Stimulated activated CD4-positive, alpha-beta T cell treated with anti-CD3 and anti-CD28 coated beads, TNF-alpha, amount 100 ng/mL, for 4 hours (primary cell): Measurements from ENCODE around the gene LACTBL1.
"Not testable (repeated sequence)": the region's sequence is repeated elsewhere in the genome, so short reads cannot be mapped to it uniquely, and the experiment has no call there.

ENCODE experiments used
- DNase-seq, 3 experiments: peaks; one replicate each; pipeline ENCODE4 v3.0.0-alpha.2; 2020; ENCODE audit warnings: low read depth in 3 of 3

Gene LACTBL1

GRCh38 chr1:22972760-22973159 lies at the start of gene LACTBL1:
Gene LACTBL1 (minus strand): TSS chr1:22972866. CDS start chr1:22972316, 550 bp downstream.
- no peak for DNase-seq

- DNase-seq, result no peak
These were observed 49.2 kb upstream of the LACTBL1 start for GRCh38 chr1:23021834-23022233.

DNA sequence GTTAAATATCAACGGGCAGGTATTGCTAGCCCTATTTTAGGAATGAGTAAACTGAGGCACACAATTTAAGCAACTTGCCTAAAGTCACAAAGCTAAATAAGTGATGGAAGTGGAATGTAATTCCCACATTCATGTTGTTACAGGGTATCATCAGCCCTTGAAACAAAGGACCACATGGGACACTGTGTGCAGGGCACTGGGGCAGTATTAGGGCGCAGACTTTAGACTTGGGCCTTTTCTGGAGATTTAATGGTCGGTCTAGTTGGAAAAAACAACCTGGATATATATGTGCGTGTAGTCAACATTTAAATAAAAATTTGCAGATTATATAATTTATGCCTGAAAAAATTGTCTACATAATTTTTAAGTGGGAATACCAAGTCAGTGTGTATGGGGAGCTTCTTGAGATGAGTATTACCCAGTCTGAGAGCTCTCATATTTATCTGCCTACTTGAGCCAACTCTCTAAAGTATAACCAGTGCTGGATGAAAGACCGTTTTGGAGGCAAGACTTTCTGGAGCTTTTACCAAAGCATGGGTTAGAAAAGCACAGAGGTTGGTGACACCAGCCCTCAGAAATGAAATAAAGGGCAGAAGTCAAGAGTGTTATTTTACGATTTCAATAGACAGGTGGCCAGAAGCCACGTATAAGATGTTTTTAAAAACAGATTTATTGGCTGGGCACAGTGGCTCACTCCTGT lies 48.2 kb upstream of the LACTBL1 start:
- no peak for DNase-seq

DNA sequence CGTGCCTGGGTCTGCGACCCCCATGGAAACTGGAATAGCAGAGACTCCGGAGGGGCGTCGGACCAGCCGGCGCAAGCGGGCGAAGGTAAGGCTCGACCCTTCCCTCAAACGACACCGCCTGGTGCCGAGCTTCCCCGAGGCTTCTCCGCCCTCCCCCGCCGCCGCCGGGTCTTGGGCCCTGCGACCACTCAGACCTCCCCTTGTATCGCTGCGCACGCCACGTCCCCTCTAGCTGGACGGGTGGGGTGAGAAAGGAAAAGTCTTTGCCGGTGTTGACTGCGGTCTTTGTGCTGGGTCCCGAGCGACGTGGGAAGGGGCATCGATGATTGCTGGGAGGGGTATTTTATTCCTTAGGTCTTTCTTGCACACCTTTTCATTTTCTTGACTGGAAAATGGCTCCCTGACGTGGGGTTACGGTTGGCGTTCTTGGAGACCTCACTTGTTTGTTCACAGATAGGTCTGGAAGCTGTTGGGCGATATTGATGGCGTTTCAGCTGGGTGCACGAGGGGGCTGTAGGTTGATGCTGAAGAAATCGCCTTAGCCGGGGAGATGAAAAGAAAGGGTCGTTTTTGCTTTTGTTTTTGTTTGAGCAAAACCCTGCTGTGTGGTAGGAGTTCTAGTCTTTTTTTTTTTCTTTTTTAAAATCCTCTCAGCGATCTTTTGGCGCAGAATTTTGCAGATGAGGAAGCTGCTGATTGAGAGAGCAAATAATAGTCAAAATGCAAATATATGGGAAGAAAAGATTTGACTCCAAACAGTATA lies 47.4 kb upstream of the LACTBL1 start:
- DNase-seq, result peak in 1 of 3 experiments; percentile 6

DNA sequence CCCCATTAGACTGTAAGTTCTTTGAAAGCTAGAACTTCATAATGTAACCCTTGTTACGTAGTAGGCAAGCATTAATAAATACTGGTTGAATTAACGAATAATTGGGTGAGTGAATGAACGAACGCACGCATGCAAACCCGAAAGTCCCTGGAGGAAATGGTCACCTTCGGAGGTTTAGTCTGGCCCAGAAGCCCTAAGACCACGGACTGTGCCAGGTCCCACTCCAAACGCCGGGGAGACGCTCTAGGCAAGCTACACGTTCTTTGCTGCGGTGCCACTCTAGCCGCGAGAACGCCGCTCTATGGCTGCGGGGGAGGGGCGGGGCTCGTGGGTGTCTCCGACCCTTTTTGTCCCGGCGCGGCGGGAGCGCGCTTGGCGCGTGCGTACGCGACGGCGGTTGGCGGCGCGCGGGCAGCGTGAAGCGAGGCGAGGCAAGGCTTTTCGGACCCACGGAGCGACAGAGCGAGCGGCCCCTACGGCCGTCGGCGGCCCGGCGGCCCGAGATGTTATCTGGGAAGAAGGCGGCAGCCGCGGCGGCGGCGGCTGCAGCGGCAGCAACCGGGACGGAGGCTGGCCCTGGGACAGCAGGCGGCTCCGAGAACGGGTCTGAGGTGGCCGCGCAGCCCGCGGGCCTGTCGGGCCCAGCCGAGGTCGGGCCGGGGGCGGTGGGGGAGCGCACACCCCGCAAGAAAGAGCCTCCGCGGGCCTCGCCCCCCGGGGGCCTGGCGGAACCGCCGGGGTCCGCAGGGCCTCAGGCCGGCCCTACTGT lies 46.6 kb upstream of the LACTBL1 start, which contains the start of gene KDM1A:
TSS of gene KDM1A (plus strand) at position 375 of the 769 bp plus-strand sequence. CDS start at position 504, 129 bp downstream.
- peak; percentile 89 to 92 (median 91) for DNase-seq

GRCh38 chr1:23018661-23019093 lies 46.0 kb upstream of the LACTBL1 start:
- no peak for DNase-seq

DNA sequence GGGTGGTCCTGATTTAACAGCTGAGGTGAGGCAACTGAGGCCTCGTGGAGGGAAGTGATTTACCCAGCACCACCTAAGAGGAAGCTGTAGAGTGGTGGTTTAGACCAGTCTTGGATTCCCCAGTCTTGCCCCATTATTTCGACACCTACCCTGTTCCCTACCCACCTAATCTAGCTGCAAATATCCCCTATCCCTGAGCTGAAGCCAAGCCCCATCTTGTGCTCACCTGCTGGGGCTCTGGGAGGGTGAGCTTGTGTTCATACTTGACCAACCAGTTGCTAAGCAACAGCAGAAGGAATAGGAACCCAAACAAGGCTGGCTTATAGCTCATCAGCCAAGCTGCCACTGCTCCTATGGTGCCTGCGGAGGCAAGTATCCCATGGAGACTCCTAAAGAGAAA lies 41.0 kb upstream of the LACTBL1 start:
- DNase-seq, result no peak

- DNase-seq, result not testable (repeated sequence)
These were observed 37.4 kb upstream of the LACTBL1 start for GRCh38 chr1:23010025-23010424.

- DNase-seq, result no peak
These were observed 36.2 kb upstream of the LACTBL1 start for GRCh38 chr1:23008901-23009300.

DNA sequence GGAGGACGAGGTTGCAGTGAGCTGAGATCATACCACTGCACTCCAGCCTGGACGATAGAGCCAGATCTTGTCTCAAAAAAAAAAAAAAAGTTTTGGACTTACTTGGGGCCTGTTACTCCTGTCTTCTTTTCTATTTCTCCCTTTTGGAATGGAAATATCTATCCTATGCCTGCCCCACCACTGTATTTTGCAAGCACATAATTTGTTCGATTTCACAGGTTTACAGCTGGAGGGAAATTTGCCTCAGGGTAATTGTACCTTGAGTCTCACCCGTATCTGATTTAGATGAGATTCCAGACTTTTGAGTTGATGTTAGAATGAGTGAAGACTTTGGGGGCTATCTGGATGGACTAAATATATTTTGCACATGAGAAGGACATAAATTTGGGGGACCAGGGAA lies 34.4 kb upstream of the LACTBL1 start:
- DNase-seq, result no peak

DNA sequence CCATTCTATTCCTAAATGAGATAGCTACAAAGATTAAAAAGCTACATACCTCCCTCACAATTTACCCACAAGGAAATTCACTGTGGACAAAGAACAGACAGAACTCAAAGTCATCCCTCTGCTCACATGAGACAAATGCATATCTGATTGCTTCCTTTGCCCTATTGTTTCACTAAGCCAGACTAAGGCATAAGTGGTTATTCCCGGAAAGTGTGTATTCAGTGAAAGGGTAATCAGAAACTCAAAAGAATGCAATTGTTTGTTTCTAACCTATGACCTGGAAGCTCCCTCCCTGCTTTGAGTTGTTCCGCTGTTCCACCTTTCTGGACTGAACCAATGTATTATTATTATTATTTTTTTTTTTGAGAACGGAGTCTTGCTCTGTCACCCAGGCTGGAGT lies 32.1 kb upstream of the LACTBL1 start:
- DNase-seq, result not testable (repeated sequence)

- DNase-seq, result no peak
These were observed 31.4 kb upstream of the LACTBL1 start for GRCh38 chr1:23004112-23004511.

DNA sequence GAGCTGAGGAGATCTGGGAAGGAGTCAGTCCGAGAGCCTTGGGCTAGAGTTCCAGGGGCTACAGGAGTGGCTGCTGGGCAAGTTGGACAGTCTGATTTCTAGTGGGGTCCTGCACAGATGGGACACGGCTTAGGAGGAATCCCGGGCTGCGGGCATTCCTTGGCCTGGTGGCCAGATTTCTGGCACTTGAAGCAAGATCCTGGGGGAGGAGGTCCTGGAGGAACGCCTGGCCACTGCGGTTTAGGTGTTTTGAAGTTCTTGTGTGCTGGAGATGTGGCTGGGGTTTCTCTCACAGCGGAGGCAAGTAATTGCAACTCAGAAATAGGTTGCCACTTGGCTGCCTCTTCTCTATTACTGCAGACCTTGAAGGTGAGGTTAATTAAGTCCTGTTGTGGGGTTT lies 29.6 kb upstream of the LACTBL1 start:
- DNase-seq, result not testable (repeated sequence)

DNA sequence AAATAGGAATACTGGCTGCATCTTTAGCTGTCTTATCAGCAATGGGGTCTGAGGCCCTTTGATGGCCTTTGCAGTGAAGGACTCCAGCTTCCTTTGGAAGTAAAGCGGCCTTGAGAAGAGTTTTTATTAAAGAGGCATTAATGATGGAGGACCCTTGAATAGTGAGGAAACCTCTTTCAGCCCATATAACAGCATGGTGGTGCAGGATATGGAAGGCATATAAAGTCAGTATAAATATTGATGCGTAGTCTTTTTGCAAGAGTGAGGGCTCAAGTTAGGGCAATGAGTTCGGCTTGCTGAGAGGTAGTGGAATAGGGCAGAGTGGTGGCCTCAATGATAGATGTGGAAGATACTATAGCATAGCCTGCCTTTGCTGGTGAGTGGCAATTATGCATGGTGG lies 27.5 kb upstream of the LACTBL1 start:
- not testable (repeated sequence) for DNase-seq

DNA sequence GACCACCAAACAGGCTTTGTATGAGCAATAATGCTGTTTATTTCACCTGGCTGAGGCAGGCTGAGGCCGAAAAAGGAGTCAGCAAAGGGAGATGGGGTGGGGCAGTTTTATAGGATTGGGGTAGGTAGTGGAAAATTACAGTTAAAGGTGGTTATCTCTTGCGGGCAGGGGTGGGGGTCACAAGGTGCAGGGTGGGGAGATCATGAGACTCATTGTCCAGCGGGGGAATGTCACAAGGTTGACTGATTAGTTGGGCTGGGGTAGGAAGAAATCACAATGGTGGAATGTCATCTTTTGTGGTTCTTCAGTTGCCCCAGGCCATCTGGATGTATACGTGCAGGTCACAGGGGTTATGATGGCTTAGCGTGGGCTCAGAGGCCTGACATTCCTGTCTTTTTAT lies 24.9 kb upstream of the LACTBL1 start:
- not testable (repeated sequence) for DNase-seq

DNA sequence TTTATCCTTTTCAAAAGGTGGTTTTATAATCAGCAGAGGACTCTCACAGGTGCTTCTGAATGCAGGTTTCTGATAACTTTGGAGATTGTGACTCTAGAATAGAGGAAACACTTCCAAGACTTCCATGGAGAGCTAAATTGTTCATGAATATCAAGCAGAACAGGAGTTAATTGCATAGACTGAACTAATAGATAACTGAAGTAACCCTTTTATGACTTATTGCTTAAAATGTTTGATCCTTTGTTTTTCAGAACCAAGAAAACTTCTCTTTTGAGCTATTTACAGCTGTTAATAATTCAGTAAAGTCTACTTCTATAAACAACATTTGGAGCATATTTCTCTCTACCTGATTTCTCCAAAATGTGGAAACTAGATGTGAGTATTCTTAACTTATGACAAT lies 23.1 kb upstream of the LACTBL1 start:
- DNase-seq, result no peak

- DNase-seq, result not testable (repeated sequence)
These were observed 20.6 kb upstream of the LACTBL1 start for GRCh38 chr1:22993220-22993795.

DNA sequence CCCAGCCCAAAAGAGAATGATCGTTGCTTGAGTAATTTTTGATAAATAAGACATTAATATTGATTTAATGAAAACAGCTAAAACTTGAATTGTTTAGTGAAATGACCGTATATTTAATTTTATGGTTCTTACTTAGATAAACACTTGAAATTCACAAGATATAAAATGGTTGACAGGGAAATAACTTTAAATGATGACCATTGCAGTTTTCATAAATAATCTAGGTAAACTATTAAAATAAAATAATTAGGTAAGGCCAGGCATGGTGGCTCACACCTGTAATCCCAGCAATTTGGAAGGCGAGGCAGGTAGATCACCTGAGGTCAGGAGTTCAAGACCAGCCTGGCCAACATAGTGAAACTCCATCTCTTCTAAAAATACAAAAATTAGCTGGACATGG lies 19.7 kb upstream of the LACTBL1 start:
- DNase-seq, result not testable (repeated sequence)

- DNase-seq, result no peak
These were observed 11.3 kb upstream of the LACTBL1 start for GRCh38 chr1:22983944-22984343.

DNA sequence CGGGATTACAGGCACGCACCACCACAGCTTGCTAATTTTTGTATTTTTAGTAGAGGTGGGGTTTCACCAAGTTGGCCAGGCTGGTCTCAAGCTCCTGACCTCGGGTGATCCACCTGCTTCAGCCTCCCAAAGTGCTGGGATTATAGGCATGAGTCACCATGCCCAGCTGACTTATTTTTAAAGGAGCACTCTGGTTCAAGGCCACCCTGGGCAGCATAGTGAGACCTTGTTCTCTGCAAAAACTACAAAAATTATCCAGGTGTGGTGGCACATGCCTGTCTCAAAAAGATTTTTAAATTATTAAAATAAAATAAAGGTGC lies 7.8 kb upstream of the LACTBL1 start:
- not testable (repeated sequence) for DNase-seq

- DNase-seq, result no peak
These were observed 5.6 kb upstream of the LACTBL1 start for GRCh38 chr1:22978299-22978698.
